Thyroid gland (tissue), 4 donors: ENCODE measurements around the gene RPS21. TPM values are rescaled to one million over a fixed set of nuclear protein-coding genes. Genes with fewer than 3 reads are reported as not detected.

Experiments
- DNase-seq, 2 donors: peaks; one replicate each; pipeline ENCODE4 v3.0.0-alpha.2; 2019
- H3K27ac ChIP-seq, 3 donors: fragments of 200-600 bp; sonication (generic); 1 replicate in 2 of 3; 2 replicates in 1 of 3; pipeline ENCODE4 v1.5.1; 2016 to 2019; ENCODE audit warnings: mild to moderate bottlenecking in 1 of 3, moderate library complexity in 1 of 3
- H3K27me3 ChIP-seq: fragments of 200-600 bp; sonication (generic); one replicate; pipeline ENCODE4 v1.5.1; 2019
- H3K36me3 ChIP-seq, 2 donors: fragments of 200-600 bp; sonication (generic); one replicate each; pipeline ENCODE4 v1.5.1; 2016 to 2019
- H3K4me1 ChIP-seq, 2 donors: fragments of 200-600 bp; sonication (generic); one replicate each; pipeline ENCODE4 v1.5.1; 2017 to 2019
- H3K4me3 ChIP-seq, 3 donors: fragments of 200-600 bp; sonication (generic); replicated peaks in 1 of 3; 1 replicate in 2 of 3; 2 replicates in 1 of 3; pipeline ENCODE4 v1.5.1; 2016; ENCODE audit warnings: mild to moderate bottlenecking in 1 of 3
- H3K9me3 ChIP-seq: fragments of 200-600 bp; sonication (generic); one replicate; pipeline ENCODE4 v1.5.1; 2017
- POLR2A ChIP-seq, 2 donors: fragments of 450-650 bp; IDR thresholded peaks; one replicate each; pipeline ENCODE4 v1.6.1; 2017; ENCODE audit warnings: antibody characterized with exemption in 2 of 2, mild to moderate bottlenecking in 2 of 2, moderate library complexity in 1 of 2
- WGBS, 2 donors: methylation state at CpG; one replicate each; pipeline ENCODE4 v1.1.5; 2017; 5-methylcytosine and 5-hydroxymethylcytosine counted together
- intact Hi-C: fragments of 100-400 bp; cut with DNase I; formaldehyde crosslinking; loops from one replicate; pipeline ENCODE4 v1.15.1; 2023
- total RNA-seq, 4 donors: library from RNA; depleted of rRNA; stranded (reverse); fragments of >200 nt; gene quantifications; one replicate each; pipeline ENCODE4 v1.2.3, GENCODE V29; 2016
- TF ChIP-seq, protein P1 (sequence below), 6 experiments: fragments of 200-600 bp in 3 of 6; fragments of 450-650 bp in 3 of 6; sonication (generic) in 3 of 6; IDR thresholded peaks; one replicate each; pipeline ENCODE4 v1.5.1; 2016 to 2019; ENCODE audit warnings: antibody characterized with exemption in 6 of 6, mild to moderate bottlenecking in 2 of 6, inconsistent platforms in 1 of 6, moderate library complexity in 1 of 6

Gene RPS21
- total RNA-seq, 4 donors from 2014 or later: 1,818 to 3,649 (median 2,349) TPM

DNA sequence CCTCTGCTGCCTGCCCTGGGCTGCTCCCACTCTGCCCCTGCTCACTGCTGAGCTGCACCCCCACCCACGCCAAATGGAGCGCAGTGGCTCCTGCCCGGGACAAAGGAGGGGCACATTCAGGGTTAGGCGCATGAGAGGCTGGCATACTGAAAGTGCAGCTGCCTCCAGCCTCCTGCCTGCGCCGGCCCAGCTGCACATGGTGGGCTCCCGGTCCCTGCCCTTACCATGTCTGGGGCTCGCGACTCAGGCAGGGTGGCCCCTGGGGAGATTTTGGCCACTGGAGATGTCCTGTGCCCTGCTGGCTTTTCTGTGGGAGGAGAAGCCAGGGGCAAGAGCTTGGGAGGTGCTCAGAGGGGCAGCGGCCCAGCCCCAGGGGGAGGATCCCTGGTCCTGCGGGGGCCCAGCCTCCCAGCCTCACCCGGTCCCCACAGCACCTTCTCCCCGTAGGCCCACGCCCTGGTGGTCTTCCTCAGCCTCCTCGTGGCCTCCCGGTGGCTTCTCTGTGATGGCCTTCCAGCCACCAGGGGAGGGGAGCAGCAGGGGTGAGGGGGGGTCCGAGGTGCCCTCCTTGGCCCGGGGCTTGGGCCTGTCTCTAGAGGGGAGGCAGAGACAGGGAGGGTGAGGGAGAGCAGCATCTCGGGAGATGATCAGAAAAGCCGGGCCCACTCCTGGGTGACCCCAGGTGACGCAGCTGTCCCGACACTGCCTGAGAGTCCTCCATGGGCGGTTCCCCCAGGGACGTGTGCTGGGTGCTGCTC is 28.6 kb downstream of the RPS21 start:
- no peaks in the 10 kb centered on the region for H3K27me3 ChIP-seq
- no peaks in the 10 kb centered on the region for H3K36me3 ChIP-seq
- no peak overlapping the region for H3K4me3 ChIP-seq
- H3K27ac ChIP-seq: no peak overlapping the region
- intact Hi-C loops: no loop called here
- H3K4me1 ChIP-seq: peaks cover 3% of the 10 kb centered on the region in 2 donors
- no peaks in the 10 kb centered on the region for H3K9me3 ChIP-seq
- WGBS, 2 donors: 83 to 93% methylated on average over 8 to 9 of the region's 24 CpGs
- TF ChIP-seq POLR2A (IDR thresholded peaks at IDR 0.05): no peak
- TF ChIP-seq, protein P1, sequence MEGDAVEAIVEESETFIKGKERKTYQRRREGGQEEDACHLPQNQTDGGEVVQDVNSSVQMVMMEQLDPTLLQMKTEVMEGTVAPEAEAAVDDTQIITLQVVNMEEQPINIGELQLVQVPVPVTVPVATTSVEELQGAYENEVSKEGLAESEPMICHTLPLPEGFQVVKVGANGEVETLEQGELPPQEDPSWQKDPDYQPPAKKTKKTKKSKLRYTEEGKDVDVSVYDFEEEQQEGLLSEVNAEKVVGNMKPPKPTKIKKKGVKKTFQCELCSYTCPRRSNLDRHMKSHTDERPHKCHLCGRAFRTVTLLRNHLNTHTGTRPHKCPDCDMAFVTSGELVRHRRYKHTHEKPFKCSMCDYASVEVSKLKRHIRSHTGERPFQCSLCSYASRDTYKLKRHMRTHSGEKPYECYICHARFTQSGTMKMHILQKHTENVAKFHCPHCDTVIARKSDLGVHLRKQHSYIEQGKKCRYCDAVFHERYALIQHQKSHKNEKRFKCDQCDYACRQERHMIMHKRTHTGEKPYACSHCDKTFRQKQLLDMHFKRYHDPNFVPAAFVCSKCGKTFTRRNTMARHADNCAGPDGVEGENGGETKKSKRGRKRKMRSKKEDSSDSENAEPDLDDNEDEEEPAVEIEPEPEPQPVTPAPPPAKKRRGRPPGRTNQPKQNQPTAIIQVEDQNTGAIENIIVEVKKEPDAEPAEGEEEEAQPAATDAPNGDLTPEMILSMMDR (IDR thresholded peaks at IDR 0.05): no peak
- DNase-seq: no peak

DNA sequence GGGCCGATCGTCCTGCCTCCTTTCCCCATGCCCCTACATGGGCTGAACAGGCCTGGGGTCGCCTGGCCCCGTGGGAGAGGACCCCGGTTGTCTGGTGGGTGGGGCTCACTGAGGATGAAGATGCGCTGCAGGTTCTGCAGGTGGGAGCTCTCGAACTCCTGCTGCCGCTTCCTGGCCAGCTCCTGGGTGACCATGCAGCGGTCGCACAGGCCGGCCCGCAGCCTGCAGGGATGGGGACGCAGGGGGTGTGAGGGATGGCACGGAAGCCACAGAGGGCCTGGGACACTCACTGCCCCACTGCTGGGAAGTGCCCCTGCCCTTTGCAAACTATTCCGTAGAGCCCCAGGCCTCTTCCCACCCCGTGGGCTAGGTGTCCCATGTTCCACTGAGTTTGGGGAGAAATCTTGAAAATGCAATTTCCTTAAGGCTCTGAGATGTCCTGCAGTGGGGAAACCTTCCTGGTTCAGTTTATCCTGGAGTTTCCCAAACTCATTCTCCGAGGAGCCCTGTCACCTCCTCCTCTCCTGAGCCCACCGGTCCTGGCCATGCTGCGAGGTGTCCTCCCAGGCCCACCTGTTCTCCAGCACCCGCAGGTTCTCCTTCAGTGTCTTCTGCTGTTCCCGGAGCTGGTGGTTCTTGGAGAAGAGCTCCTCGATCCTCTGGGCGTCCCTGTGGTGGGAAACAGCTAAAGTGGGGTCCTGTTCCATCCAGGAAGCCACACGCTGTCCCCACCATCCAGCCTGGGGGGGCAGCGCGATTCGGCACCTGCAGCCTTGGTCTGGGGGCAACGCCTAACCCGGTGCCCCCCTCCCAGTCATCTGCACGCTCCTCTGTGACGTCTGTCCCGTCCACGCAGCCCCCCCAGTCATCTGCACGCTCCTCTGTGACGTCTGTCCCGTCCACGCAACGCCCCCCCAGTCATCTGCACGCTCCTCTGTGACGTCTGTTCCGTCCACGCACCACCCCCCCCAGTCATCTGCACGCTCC is 30.0 kb downstream of the RPS21 start:
- H3K9me3 ChIP-seq: no peaks in the 10 kb centered on the region
- no peaks in the 10 kb centered on the region for H3K36me3 ChIP-seq
- H3K27me3 ChIP-seq: no peaks in the 10 kb centered on the region
- no peaks in the 10 kb centered on the region for H3K4me1 ChIP-seq
- 87 to 89% methylated on average over 28 to 35 of the region's 43 CpGs for WGBS, 2 donors
- no peak overlapping the region for H3K4me3 ChIP-seq
- intact Hi-C loops: no loop called here
- TF ChIP-seq, protein P1 (IDR thresholded peaks at IDR 0.05): no peak
- TF ChIP-seq POLR2A (IDR thresholded peaks at IDR 0.05): no peak
- H3K27ac ChIP-seq: no peak overlapping the region
- DNase-seq: no peak

DNA sequence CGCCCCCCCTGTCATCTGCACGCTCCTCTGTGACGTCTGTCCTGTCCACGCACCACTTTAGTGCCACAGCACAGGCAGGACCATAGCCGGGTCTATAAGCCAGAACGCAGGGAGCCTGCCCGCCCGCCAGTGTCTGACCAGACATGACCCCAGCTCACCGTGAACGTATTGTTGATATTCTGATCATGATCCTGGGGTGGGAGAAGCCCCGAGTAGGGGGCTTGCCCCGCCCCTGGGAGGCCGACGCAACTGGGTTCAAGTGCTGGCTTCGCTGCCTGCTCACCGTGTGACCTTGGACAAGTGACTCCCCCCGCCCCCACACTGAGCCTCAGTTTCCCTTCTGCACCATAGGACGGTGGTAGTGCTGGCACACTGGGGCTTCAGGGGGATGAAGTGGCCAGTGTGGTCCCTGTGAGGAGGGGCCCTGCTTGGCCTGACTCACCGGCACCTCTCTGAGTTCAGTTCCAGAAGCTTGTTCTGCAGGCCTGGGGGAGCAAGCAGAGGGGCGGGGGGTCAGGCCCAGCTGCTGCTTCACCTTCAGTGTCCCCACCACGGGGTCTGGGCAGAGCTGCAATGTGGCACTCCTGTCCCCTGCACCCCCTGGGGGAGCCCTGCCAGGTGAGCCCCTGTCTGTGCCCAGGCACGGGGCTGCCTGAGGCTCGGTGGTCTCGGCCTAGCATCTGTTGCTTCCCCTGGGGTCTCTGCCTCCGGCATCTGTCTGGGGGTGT is 31.2 kb downstream of the RPS21 start:
- Histone ChIP-seq H3K4me1 (no peaks in the 10 kb centered on the region), H3K27ac (no peak overlapping the region), H3K9me3 (no peaks in the 10 kb centered on the region), H3K27me3 (no peaks in the 10 kb centered on the region), H3K36me3 (no peaks in the 10 kb centered on the region), H3K4me3 (no peak overlapping the region)
- WGBS, 2 donors: 88% methylated on average over 18 to 19 of the region's 25 CpGs
- TF ChIP-seq, protein P1 (IDR thresholded peaks at IDR 0.05): no peak
- TF ChIP-seq POLR2A (IDR thresholded peaks at IDR 0.05): no peak
- DNase-seq: no peak
- intact Hi-C loops: no loop called here

DNA sequence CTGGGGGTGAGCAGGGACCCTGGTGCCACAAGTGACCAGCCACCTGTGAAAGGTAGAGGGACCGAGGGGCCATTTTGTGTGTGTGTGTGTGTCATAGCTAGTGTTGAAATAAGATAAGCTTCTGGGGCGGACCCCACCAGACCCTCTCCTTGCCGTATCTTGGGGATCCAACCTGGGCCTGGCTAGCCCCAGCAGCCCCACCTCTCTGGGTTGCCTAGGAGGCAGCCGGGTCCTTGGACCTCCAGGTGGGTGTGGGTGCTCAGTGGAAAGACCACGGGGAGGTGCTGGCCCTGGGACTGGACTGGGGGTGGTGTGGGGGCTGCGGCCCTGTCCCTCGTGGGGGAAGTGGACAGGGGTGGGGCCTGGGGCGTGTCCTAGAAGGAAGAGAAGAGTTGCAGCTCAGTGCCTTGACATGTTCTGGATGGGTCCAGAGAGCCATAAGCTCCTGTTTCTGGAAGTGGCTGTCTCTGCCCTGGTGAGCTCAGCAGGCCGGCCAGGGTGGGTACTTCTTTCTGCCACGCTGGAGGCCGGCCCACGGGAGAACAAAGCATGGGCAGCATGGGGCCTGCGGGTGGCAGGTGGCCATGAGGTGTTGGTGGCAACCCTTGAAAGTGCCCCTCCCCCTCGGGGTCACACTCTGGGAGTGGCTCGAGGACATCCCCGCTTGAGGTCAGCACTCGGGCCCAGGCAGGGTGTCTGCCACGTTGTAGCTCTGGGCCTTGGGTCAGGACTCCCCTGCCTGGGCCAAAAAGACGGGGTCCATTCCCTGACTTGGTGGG is 32.0 kb downstream of the RPS21 start:
- intact Hi-C loops: no loop called here
- TF ChIP-seq POLR2A (IDR thresholded peaks at IDR 0.05): no peak
- TF ChIP-seq, protein P1 (IDR thresholded peaks at IDR 0.05): no peak
- Histone ChIP-seq H3K4me3 (no peak overlapping the region), H3K4me1 (peaks cover 0 to 4% of the 10 kb centered on the region in 2 donors), H3K9me3 (no peaks in the 10 kb centered on the region), H3K27ac (no peak overlapping the region), H3K36me3 (no peaks in the 10 kb centered on the region), H3K27me3 (no peaks in the 10 kb centered on the region)
- 83 to 90% methylated on average over 7 to 15 of the region's 19 CpGs for WGBS, 2 donors
- DNase-seq: no peak
